ENCODE data around the gene MOGAT3.

DNA sequence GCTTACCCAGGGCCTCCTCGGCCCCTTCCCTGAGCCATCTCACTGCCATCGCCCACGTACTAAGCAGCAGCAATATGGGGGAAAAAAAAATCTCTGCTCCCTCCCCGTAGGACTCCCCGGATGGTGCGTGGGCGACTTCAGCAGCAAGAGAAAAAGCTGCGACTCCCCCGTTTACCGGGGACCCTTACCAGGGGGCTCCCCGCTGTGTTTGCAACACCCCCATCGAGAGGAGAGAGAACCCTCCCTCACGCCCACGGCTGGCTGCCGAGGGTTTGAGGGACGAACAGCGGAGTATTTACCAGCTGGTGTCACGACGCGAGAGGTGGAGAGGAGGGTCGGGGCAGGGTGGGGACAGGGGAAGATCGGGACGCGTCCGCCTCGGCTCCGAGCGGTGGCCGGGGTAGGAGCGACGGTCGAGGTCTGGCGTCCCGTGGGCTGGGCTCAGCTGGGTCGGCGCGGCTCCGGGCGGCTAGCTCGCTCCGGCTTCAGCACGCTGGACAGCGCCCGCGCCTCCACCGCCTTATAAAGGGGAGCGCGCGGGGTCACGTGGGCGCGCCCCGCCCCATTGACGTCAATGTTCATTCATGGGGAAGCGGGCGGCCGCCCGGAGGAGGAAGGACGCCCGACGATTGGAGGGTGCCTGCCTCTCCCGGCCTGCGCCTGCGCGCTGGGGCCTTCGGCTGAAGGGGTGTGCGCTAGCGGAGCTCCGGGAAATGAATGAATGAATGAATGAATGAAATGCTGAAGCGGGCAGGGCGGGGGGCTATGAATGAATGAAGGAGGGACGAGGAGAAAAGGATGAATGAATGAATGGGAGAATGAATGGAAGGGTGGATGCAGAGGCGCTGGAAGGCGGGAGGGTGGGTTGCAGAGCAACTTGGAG lies 35.5 kb downstream of the MOGAT3 start, which contains the start of gene VGF:
- TF ChIP-seq EZH2 (IDR thresholded peaks at IDR 0.05; ENCODE audit: low read depth): no peak
- TF ChIP-seq, protein P1, sequence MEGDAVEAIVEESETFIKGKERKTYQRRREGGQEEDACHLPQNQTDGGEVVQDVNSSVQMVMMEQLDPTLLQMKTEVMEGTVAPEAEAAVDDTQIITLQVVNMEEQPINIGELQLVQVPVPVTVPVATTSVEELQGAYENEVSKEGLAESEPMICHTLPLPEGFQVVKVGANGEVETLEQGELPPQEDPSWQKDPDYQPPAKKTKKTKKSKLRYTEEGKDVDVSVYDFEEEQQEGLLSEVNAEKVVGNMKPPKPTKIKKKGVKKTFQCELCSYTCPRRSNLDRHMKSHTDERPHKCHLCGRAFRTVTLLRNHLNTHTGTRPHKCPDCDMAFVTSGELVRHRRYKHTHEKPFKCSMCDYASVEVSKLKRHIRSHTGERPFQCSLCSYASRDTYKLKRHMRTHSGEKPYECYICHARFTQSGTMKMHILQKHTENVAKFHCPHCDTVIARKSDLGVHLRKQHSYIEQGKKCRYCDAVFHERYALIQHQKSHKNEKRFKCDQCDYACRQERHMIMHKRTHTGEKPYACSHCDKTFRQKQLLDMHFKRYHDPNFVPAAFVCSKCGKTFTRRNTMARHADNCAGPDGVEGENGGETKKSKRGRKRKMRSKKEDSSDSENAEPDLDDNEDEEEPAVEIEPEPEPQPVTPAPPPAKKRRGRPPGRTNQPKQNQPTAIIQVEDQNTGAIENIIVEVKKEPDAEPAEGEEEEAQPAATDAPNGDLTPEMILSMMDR (conservative IDR thresholded peaks at IDR 0.05): no peak
